NOMO-1 treated with DMSO at 0.1 percent for 48 hours (cell line): ENCODE data around the gene DOP1B.
A peak's percentile ranks its signal among the peaks of the same experiment; 100 is the strongest.

Experiments
- DNase-seq: peaks from one replicate; lab custom pipeline; 2025; ENCODE audit not compliant: unreplicated experiment; lab: John Stamatoyannopoulos, UW

DOP1B gene

DNA sequence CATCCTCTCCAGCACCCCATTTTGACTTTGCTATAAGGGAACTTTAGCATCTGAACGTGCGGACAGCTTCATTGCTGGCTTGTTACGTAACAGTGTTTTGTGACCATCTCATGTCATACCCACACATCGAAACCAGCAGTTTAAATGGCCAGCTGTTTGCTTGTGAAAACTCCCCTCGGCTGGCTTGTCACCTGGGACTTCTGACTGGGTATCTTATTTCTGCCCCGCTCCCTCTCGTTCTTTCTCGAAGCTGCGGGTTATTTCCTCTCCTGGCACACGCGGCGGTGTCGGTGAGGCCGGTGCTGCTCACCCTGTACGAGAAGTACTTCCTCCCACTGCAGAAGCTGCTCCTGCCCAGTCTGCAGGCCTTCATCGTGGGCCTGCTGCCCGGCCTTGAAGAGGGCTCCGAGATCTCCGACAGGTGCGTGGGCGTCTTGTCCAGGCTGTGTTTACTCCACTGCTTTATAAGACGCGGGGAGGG lies 43.5 kb downstream of the DOP1B start:
- peak; percentile 75 for DNase-seq

DNA sequence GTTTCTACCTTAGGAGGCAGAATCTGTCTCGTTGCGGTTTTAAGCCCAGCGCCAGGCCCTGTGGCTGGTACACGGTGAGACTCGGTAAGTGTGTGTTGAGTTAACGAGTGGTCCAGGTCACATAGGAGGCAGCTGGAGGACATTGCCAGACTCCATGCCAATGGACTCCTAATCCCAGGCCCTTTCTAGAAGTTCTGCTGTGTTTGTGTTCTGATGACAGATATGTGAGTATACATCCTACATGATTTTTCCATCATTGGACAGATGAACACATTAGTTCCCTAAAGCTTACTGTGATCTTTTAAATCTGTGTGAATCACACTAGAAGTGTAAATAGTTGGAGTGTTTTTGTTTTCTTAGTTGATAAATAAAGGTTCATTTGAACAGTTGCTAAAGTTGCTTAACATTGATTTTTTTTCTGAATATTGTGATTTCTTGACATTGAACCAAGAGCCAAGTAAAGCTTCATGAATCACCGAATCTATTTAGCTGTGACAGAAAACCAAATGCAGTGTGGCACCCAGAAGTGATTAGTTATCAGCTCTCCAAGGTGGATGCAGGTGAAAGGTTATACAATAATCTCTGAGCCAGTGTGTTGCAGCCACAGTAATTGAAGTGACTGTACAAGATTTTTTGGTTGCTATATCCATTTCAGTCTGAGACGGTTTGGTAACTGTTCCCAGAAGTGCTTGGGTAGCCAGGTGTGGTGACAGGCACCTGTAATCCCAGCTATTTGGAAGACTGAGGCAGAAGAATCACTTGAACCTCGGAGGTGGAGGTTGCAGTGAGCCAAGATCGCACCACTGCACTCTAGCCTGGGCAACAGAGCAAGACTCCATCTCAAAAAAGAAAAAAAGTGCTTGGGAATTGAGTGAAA lies 46.3 kb downstream of the DOP1B start:
- DNase-seq: no peak

GRCh38 chr21:36203603-36203889 lies 46.9 kb downstream of the DOP1B start:
- DNase-seq: no peak

- DNase-seq: no peak
Observed at GRCh38 chr21:36204980-36205379, 48.4 kb downstream of the DOP1B start.

DNA sequence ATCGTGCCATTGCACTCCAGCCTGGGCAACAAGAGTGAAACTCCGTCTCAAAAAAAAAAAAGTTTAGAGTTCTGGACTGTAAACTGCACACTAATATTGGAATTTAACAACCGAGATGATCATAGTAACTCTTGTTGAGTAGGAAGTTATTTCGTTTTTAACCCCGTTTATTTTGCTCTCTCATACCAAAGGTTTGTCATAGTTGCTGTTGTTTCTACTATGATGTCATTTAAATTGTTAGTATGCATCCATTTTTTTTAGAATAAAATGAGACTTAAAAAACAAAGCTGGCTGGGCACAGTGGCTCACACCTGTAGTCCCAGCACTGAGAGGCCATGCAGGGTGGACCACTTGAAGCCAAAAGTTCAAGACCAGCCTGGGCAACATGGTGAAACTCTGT lies 49.3 kb downstream of the DOP1B start:
- no peak for DNase-seq
